Stimulated activated CD4-positive, alpha-beta T cell treated with anti-CD3 and anti-CD28 coated beads, Interleukin-4, amount 100 ng/mL, for 48 hours (primary cell): ENCODE results near the gene FIBP.

Experiments used
- DNase-seq, 2 donors: peaks; one replicate each; pipeline ENCODE4 v3.0.0-alpha.2; 2020; ENCODE audit warnings: low read depth in 2 of 2

The FIBP gene

DNA sequence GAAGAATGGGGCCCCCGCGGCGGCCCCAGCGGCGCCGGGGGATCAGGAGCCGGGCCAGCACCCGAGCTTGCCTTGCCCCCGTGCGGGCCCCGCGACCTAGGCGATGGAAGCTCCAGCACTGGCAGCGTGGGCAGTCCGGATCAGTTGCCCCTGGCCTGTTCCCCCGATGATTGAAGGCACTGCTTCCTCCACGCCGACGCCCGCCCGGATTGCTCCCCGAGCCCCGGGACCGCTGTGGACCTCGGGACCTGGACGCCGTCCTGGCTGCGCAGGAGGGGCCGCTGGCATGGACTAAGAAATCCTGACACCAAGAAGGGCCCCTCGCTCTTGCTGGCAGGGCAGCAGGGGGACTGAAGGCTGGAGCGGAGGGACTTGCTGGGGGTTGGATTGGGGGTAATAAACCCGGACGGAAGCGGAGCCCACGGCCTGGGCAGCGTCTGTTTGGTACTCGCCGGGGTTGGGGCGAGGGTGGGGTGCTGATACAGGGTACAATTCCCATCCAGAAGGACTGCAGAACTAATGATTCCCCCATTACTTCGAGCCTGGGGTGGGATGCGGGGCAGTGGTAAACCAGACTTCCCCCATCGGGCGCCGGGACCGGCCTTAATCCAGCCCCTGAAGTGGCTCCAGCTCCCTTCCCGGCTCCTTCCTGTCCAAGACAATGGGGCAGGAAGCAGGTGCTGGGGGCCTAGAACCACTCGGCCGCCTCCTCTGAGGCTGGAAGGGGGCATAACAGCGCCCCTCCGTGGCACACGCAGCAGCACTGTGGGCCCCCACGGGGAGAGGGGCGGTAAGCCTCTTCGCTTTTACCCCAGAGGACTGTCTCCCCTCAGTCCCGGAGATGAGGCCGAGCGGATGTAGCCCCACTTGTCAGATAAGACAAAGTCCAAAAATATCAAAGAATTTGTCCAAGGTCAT is 3.2 kb upstream of the FIBP start:
- DNase-seq = no peak

DNA sequence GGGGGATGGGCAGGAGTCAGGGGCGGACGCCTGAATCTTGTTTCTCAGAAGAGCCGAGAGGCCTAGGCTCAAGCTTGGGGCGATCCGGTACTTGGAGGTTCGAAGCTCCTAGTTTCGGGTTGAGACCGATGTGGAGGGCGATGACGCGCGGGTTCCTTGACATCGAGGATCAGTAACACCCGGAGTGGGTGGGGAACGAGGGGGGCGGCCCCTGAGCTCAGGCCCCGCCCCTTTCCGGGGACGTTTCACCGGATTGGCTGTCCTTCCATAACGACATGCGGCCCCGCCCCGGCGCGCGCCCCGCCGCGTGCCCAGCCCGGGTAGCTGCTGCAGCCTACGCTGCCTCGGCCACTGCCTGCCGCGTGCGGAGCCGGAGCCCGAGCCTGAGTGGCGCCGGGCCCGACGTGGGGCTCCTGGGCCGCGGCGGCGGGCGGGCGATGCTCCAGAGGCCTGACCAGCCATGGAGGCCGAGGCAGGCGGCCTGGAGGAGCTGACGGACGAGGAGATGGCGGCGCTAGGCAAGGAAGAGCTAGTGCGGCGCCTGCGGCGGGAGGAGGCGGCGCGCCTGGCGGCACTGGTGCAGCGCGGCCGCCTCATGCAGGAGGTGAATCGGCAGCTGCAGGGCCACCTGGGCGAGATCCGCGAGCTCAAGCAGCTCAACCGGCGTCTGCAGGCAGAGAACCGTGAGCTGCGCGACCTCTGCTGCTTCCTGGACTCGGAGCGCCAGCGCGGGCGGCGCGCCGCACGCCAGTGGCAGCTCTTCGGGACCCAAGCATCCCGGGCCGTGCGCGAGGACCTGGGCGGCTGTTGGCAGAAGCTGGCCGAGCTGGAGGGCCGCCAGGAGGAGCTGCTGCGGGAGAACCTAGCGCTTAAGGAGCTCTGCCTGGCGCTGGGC is 2.3 kb upstream of the FIBP start, which contains the start of gene CCDC85B:
TSS of gene CCDC85B (plus strand) at position 350 of the 895 bp plus-strand sequence. CDS start at position 461, 111 bp downstream.
- peak; percentile 97 for DNase-seq

DNA sequence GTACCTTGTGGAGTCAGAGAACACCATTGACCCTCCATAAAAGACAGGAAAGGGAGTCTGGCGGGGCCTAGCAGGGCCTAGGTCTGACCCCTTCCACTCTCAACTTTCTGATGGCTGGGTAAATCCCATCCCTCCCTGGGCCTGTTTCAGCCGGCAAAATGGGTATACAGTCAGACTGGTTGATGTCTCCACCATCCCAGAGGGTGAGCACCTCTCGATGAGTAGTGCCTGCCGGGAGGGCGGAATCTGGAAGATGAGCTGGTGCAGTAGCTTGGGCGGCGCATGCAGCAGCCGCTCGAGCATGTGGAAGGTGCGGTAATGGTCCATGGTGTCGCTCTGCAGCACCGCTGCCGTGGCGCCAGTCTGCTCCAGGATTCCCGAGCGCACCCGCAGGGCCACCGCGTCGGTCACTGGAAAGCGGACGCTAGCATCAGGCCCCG is 528 bp downstream of the FIBP start:
- DNase-seq = no peak

DNA sequence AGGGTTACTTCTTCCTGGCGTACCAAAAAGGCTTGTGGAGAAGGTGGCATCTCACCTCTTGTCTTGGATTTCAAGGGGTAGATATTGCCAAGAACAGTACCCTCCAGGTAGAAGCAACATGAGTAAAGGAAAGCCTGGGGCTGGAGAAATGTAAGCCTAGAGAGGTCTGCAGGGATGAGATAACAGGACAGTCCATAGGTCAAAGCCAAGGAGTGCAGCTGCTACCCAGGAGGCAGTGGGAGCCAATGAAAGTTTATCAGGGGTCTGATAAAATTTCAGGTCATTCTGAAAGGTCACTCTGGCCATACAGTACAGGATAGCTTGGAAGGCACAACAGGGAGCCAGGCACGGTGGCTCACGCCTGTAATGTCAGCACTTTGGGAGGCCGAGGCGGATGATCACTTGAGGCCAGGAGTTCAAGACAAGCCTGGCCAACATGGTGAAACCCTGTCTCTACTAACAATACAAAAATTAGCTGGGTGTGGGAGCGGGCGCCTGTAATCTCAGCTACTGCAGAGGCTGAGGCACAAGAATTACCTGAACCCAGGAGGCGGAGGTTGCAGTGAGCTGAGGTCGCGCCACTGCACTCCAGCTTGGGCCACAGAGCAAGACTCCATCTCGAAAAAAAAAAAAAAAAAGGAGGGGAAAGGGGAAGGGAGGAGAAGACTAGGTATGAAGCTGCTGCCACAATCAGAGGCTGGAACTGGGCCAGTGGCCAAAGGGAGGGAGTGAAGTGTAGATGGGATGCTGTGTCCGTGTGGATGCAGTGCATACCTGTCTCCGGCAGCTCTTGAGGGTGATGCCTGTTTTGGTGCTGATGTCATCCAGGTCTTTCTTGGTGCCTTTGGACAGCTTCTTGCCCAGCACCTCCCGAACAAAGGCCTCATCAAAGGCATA is 1.2 kb downstream of the FIBP start:
- DNase-seq = no peak

DNA sequence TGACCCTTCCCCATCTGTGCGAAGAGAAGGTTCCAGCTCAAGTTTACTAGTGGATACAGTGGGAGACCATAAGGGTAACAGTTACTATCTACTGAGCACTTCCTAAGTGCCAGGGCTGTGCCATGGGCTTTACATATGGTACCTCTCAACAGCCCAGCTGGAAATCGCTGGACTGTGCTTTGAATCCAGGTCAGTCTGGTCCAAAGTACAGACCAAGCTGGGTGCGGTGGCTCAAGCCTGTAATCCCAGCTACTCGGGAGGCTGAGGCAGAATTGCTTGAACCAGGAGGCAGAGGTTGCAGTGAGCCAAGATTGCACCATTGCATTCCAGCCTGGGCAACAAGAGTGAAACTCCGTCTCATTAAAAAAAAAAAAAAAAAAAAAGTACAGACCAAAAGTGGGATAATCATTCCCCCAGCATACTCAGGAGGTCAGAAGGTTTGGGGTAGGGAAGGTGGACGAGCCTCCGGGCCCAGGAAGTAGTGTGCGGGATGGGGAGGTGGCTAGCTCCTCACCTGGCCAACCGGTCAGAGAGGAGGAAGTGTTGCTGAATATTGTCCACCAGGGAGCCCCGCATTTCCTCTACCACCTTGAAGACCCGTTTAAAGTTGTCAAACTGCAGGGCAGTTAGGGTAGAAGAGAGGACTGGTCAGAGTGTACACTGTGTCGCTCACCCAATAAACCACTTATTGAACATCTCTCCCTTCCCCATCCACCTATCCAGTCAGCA is 2.3 kb downstream of the FIBP start:
- no peak for DNase-seq

DNA sequence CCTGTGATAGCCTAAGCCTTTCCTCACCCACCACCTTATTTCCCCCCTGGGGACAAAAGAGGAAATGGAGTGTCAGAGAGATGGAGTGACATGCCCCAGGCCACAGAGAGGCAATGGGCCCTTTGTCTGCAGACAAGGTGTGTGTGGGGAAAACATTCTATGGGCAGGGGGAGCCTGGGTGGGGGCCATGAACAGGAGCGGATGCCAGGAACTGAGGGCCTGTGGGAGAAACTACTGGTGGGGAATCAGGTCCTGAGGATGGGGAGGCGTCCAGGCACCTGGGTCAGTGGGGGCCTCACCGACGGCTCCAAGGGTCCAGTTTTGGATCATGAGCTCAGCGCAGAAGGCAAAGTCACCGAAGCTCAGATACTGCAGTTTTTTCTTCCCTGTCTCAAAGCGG is 3.0 kb downstream of the FIBP start:
- no peak for DNase-seq

DNA sequence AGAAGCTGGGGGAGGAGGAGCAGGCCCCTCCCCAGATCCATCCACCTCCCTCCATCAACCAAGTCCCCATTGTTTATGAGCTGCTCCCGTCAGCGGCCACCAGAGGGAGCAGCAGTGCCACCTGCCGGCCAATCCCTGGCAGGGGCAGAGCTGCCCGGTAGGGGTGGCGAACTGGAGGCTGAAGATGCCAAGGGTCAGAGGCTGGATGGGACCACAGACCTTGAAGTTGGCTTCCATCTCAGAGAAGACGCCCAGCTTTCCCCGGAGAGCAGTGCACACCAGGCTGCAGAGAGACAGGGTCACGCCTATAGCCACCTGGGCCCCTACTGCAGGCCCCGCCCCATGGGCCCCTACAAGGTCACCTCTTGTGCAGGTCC is 3.6 kb downstream of the FIBP start:
- DNase-seq = peak; percentile 71 to 74

DNA sequence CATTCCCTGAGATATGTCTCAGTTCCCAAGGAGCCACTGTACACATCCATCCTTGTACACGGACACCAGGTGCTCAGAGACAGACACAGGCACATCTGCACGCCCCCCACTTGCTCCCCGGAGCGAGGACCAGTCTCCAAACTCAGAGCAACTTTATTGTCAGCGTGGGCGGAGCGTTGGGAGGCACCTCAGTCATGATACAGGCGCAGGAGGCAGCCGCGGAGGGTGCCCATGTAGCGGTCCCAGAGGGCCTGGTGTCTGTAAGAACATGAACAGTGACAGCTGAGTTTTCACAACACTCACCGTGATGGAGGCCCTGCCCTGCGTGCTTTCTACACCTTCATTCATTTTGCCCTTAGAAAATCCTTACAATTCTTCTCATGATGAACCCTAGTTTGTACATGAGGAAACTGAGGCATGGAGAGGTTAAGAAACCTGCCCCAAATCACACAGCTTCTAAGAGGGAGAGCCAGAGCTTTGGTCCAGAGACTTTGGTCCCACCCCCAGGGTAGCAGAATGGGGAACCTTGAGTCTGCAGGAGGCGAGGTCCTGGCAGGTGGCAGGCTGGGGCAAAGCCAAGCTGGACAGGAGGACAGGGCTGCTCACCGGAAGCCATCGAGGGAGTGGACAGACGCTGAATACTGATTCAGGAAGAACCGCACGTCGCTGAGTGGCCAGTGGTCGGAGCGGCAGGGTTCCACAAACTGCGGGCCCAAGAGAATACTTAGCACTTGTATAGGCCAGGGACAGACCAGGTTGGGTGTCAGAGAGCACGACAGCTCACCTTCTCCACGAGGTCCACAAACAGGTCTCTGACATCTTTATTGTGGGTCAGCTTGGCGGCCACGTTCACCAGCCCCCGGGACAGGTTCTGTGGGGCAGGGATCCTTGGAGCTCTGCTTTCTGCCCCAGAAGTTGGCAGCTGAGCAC is 4.2 kb downstream of the FIBP start:
- DNase-seq = no peak

DNA sequence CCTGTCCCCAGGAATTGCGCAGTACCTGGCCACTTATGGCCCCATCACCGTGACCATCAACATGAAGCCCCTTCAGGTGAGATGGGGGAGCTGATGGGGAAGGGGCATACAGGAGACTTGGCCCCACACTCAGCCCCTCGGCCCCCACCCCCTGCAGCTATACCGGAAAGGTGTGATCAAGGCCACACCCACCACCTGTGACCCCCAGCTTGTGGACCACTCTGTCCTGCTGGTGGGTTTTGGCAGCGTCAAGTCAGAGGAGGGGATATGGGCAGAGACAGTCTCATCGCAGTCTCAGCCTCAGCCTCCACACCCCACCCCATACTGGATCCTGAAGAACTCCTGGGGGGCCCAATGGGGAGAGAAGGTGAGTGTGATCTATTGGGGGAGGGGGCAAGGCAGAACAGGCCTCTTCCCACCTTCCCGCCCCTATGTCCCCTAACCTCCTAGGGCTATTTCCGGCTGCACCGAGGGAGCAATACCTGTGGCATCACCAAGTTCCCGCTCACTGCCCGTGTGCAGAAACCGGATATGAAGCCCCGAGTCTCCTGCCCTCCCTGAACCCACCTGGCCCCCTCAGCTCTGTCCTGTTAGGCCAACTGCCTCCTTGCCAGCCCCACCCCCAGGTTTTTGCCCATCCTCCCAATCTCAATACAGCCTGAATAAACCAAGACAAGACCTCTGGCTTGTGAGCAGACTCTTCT is 5.1 kb downstream of the FIBP start:
- DNase-seq = no peak

DNA sequence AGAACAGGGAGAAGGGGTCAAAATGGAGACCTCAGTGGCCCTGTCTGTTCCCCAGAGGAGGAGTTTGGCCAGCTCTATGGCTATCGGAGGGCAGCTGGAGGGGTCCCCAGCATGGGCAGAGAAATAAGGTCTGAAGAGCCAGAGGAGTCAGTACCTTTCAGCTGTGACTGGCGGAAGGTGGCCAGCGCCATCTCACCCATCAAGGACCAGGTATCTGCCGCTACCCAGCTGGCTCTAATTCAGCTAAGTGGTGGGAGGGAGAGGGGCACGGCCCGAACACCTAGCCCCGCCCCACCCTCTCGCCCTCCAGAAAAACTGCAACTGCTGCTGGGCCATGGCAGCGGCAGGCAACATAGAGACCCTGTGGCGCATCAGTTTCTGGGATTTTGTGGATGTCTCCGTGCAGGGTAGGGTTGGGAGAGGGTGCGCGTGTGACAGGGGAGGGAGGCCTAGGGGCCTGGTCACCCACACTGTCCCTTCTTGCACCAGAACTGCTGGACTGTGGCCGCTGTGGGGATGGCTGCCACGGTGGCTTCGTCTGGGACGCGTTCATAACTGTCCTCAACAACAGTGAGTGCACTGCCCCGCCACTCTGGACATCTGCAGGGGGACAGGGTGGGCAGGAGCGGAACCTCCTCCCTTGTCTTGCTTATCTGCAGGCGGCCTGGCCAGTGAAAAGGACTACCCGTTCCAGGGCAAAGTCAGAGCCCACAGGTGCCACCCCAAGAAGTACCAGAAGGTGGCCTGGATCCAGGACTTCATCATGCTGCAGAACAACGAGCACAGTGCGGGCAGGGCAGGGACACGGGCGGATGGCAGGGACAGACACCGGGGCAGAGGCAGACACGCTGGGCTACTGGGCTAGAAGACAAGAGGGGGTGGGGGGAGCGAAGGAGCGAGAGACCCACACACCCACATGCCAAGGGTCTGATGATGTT is 5.9 kb downstream of the FIBP start:
- DNase-seq = no peak

DNA sequence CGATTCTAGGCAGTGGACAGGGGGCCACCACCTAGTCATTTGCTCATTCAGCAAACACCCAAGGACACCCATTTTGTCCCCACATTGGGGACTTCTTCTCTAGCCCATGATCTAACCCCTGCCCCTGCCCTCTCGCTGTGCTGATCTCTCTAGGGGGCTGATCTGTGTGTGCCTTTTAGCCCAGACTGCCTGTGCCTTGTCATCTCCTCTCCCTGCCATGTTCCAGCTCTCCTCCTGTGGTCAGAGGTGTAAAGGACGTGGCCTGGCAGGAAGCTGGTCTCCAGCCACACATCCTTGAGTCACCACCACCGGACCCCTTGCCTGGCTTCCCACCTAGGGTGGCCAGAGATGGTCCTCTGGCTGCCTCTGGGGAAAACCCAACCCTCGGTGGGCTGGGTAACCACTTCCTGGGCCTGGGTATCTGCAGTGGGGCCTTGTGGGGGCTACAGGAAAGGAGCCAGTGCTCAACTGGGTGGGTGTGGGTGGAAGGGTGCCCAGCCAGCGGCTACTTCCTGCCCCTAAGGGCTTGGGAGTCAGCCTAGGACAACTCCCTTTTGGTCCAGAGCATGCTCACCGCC is 7.3 kb downstream of the FIBP start:
- DNase-seq = no peak

DNA sequence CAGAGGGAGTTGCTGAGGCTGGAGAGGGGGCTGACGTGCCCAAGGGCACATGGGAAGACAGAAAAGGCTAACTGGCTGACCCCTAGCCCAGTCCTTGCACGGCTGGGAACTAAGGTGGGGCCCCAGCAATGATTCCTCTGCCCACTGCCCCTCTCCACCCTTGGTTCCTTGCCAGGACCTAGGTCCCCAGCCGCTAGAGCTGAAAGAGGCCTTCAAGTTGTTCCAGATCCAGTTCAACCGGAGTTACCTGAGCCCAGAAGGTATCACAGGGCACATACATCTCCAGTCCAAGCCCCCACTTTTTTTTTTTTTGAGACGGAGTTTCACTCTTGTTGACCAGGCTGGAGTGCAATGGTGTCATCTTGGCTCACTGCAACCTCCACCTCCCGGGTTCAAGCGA is 8.2 kb downstream of the FIBP start:
- DNase-seq = no peak

DNA sequence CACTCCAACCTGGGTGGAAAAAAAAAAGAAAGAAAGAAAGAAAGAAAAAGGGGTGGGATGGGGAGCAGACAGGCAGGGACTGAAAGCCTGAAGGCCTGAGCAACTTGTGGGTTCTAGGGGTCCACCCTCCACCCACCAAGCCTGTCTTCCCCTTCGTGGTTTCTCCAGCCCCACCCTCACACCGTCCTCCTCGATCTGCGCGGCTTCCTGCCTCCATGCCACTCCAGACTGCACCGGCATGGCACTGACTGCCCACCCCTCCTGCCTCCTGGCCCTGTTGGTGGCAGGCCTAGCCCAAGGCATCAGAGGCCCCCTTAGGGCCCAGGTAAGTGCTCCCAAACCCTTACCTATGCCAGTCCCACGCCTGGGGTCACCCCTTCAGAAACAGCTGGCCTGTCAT is 8.7 kb downstream of the FIBP start, which contains the start of gene CTSW:
TSS of gene CTSW (plus strand) at position 221 of the 400 bp plus-strand sequence. CDS start at position 239, 18 bp downstream.
- no peak for DNase-seq

DNA sequence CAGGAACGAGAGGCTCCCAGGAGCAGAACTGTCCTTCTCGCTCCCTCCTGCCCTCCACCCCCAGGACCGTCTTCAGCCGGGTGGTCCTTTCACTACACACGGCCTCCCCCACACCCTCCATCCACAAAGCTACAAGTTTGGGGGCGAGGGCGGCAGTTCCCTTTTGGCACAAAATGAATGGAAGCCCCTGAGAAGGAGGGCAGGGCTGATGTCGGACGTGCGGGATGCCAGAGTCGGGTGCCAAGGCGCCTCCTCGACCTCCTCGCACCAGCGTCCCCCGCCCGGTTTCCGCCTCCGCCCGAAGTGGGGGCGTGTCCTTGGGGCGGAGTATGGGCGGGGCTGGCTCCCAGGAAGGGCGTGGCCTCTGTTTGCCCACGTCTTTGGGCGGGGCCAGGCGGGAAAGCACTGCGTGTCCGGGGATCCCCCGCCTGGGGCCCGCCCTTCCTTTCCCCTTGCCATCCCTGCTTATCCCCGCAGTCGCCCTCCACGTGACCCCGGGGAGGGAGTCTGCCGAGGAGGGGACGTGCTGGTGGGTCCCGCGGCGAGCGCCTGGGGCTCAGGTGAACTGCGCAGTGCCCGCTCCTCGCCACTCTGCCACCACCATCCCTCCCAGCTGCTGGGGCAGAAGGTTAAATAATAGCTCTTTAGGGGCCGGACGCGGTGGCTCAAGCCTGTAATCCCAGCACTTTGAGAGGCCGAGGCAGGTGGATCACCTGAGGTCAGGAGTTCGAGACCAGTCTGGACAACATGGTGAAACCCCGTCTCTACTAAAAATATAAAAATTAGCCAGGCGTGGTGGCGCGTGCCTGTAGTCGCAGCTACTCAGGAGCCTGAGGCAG is 14.7 kb downstream of the FIBP start:
- peak; percentile 92 to 98 for DNase-seq

DNA sequence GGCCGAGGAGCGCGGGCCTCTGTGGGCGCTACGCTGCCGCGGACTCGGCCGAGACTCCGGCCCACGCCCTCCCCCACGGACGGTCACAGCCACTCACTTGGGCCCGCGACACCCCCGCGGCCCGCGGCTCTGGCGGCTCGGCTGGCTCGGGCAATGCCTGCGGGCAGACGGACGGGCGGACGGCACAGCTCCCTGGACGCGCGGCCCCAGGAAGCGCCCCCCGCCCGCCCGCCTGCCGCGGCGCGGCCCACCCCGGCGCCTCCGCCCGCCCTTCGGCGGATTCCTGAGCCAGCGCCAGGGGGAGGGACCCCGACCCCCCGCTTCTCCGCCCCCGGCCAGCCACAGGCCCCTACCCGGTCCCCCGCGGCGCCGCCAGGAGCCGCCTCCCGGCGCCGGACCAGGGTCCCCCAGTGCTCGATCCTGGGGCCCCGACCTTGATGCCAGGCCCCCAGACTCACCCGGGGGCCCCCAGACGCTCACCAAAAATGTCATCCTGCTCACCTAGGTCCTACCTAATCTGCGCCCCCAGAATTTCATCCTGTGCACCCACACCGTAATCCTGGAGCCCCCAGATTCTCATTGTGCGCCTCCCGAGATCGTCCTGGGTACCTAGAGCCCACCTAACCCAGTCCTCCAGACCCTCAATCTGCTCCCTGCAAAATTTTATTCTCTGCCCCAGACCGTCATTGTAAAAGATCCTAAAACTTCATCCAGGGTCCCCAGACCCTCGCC is 15.5 kb downstream of the FIBP start, which contains the start of gene EFEMP2:
TSS of gene EFEMP2 (minus strand) at position 215 of the 732 bp plus-strand sequence. CDS start 446 bp downstream, outside the sequence.
- DNase-seq = no peak
